ENCODE data around the gene SPN. TPM values are rescaled to one million over a fixed set of nuclear protein-coding genes. Genes with fewer than 3 reads are reported as not detected.
"Not testable (repeated sequence)": the region's sequence is repeated elsewhere in the genome, so short reads cannot be mapped to it uniquely, and the experiment has no call there.

Gene SPN
- total RNA-seq, 1 donor: 451 TPM

GRCh38 chr16:29699324-29700219 is 36.5 kb downstream of the SPN start:
- no peak for DNase-seq (ENCODE audit: low read depth in 2 of 3, low spot score in 2 of 3)

GRCh38 chr16:29700253-29700987 is 37.4 kb downstream of the SPN start:
- DNase-seq (ENCODE audit: low read depth in 2 of 3, low spot score in 2 of 3): peak; percentile 67 to 83 (median 82)

- DNase-seq (ENCODE audit: low read depth in 2 of 3, low spot score in 2 of 3): no peak
These were observed 38.1 kb downstream of the SPN start for GRCh38 chr16:29701214-29701555.

- DNase-seq (ENCODE audit: low read depth in 2 of 3, low spot score in 2 of 3): peak; percentile 37 to 67 (median 46)
These were observed 39.2 kb downstream of the SPN start for GRCh38 chr16:29702269-29702668.

GRCh38 chr16:29705030-29705429 is 42.0 kb downstream of the SPN start:
- no peak for DNase-seq (ENCODE audit: low read depth in 2 of 3, low spot score in 2 of 3)

- DNase-seq (ENCODE audit: low read depth in 2 of 3, low spot score in 2 of 3): not testable (repeated sequence)
These were observed 44.1 kb downstream of the SPN start for GRCh38 chr16:29707160-29707559.

GRCh38 chr16:29708917-29709600 is 46.0 kb downstream of the SPN start:
- no peak for DNase-seq (ENCODE audit: low read depth in 2 of 3, low spot score in 2 of 3)

- DNase-seq (ENCODE audit: low read depth in 2 of 3, low spot score in 2 of 3): not testable (repeated sequence)
These were observed 46.6 kb downstream of the SPN start for GRCh38 chr16:29709657-29710056.

GRCh38 chr16:29710227-29711219 is 47.5 kb downstream of the SPN start:
- DNase-seq (ENCODE audit: low read depth in 2 of 3, low spot score in 2 of 3): peak; percentile 32 to 84 (median 68)

GRCh38 chr16:29712809-29713208 is 49.8 kb downstream of the SPN start:
- no peak for DNase-seq (ENCODE audit: low read depth in 2 of 3, low spot score in 2 of 3)

- no peak for DNase-seq (ENCODE audit: low read depth in 2 of 3, low spot score in 2 of 3)
These were observed 51.3 kb downstream of the SPN start for GRCh38 chr16:29714396-29714795.

GRCh38 chr16:29714972-29715371 is 51.9 kb downstream of the SPN start:
- DNase-seq (ENCODE audit: low read depth in 2 of 3, low spot score in 2 of 3): no peak

GRCh38 chr16:29717113-29717512 is 54.1 kb downstream of the SPN start:
- no peak for DNase-seq (ENCODE audit: low read depth in 2 of 3, low spot score in 2 of 3)

GRCh38 chr16:29719063-29719462 is 56.0 kb downstream of the SPN start:
- DNase-seq (ENCODE audit: low read depth in 2 of 3, low spot score in 2 of 3): no peak

Other genes starting within 250 kb of the SPN start
- gene BOLA2, start 208.9 kb upstream of the SPN start, total RNA-seq: 14.8 TPM
- 33.9 TPM for gene SLX1B, start 208.7 kb upstream of the SPN start, total RNA-seq
- gene SULT1A4, start 203.3 kb upstream of the SPN start, total RNA-seq: 3.0 TPM
- gene NPIPB12, start 156.8 kb upstream of the SPN start, total RNA-seq: 25.6 TPM
- 12.9 TPM for gene QPRT, start 15.9 kb downstream of the SPN start, total RNA-seq
- 64.9 TPM for gene C16orf54, start 82.7 kb downstream of the SPN start, total RNA-seq
- gene ZG16, start 115.0 kb downstream of the SPN start, total RNA-seq: not detected
- gene KIF22, start 127.5 kb downstream of the SPN start, total RNA-seq: 73.8 TPM
- gene MAZ, start 143.3 kb downstream of the SPN start, total RNA-seq: 711 TPM
- 0.27 TPM for gene PRRT2, start 148.9 kb downstream of the SPN start, total RNA-seq
- gene PAGR1, start 152.9 kb downstream of the SPN start, total RNA-seq: 24.5 TPM
- 118 TPM for gene MVP, start 157.2 kb downstream of the SPN start, total RNA-seq
- gene CDIPT, start 200.0 kb downstream of the SPN start, total RNA-seq: 106 TPM
- gene SEZ6L2, start 236.3 kb downstream of the SPN start, total RNA-seq: 1.3 TPM
- 0.27 TPM for gene ASPHD1, start 237.2 kb downstream of the SPN start, total RNA-seq

Data from hematopoietic multipotent progenitor cell (in vitro differentiated cells).